HL-60 (cell line): ENCODE results near the gene PHLDB2.

Experiments used
- DNase-seq, 2 experiments: peaks; one replicate each; pipeline ENCODE4 v3.0.0-alpha.2; 2010 to 2020; ENCODE audit warnings: low read depth in 1 of 2, low spot score in 1 of 2
- H3K27ac ChIP-seq: fragments of 250-450 bp; sonication (Bioruptor Pico); replicated peaks from 2 replicates; pipeline ENCODE4 v1.5.1; 2020; ENCODE audit warnings: mild to moderate bottlenecking, moderate library complexity
- H3K27me3 ChIP-seq: fragments of 250-450 bp; sonication (Bioruptor Pico); 2 replicates; pipeline ENCODE4 v1.5.1; 2021; ENCODE audit warnings: mild to moderate bottlenecking, moderate library complexity; ENCODE audit not compliant: insufficient read depth, poor library complexity, severe bottlenecking
- H3K4me3 ChIP-seq: replicated peaks from 2 replicates; pipeline ENCODE4 v1.5.1; 2011; ENCODE audit warnings: mild to moderate bottlenecking, control low read depth, low read length; ENCODE audit not compliant: insufficient read depth
- CTCF ChIP-seq: IDR thresholded peaks from one replicate; pipeline ENCODE4 v1.5.1; 2011; ENCODE audit warnings: low read length, control low read depth, inconsistent platforms; ENCODE audit not compliant: insufficient read depth
- GABPA ChIP-seq: IDR thresholded peaks from 2 replicates; pipeline ENCODE4 v1.6.1; 2012; ENCODE audit warnings: low read depth
- POLR2AphosphoS5 ChIP-seq: IDR thresholded peaks from 2 replicates; pipeline ENCODE4 v1.6.1; 2012; ENCODE audit warnings: low read depth
- REST ChIP-seq: IDR thresholded peaks from 2 replicates; pipeline ENCODE4 v1.6.1; 2012; ENCODE audit warnings: low read depth; ENCODE audit not compliant: insufficient replicate concordance
- SPI1 ChIP-seq: IDR thresholded peaks from 2 replicates; pipeline ENCODE4 v1.6.1; 2012; ENCODE audit warnings: low read depth, mild to moderate bottlenecking, borderline replicate concordance

PHLDB2 gene

GRCh38 chr3:111823341-111823855 lies 35.7 kb upstream of the PHLDB2 start:
- Histone ChIP-seq H3K4me3 (no peak overlapping the region), H3K27ac (no peak overlapping the region), H3K27me3 (no peaks in the 10 kb centered on the region)
- no peak for TF ChIP-seq POLR2AphosphoS5
- TF ChIP-seq CTCF, result no peak
- no peak for TF ChIP-seq GABPA
- TF ChIP-seq REST, result no peak
- TF ChIP-seq SPI1, result no peak
- DNase-seq, result no peak

- Histone ChIP-seq H3K27ac (no peak overlapping the region), H3K27me3 (no peaks in the 10 kb centered on the region), H3K4me3 (no peak overlapping the region)
- no peak for DNase-seq
- no peak for TF ChIP-seq REST
- TF ChIP-seq CTCF, result no peak
- no peak for TF ChIP-seq SPI1
- no peak for TF ChIP-seq POLR2AphosphoS5
- TF ChIP-seq GABPA, result no peak
Measured at GRCh38 chr3:111824351-111824750, 34.7 kb upstream of the PHLDB2 start.

GRCh38 chr3:111827871-111828270 lies 31.2 kb upstream of the PHLDB2 start:
- Histone ChIP-seq H3K27me3 (no peaks in the 10 kb centered on the region), H3K4me3 (no peak overlapping the region), H3K27ac (no peak overlapping the region)
- no peak for TF ChIP-seq CTCF
- TF ChIP-seq REST, result no peak
- no peak for TF ChIP-seq GABPA
- TF ChIP-seq POLR2AphosphoS5, result no peak
- TF ChIP-seq SPI1, result no peak
- no peak for DNase-seq
